GM23338 (cell line): ENCODE results near the gene ICAM2.

Experiments
- EZH2 ChIP-seq: fragments of 200-600 bp; sonication (generic); IDR thresholded peaks from one replicate; pipeline ENCODE4 v1.8.0; 2017; ENCODE audit warnings: antibody characterized with exemption, mild to moderate bottlenecking, low read depth; ENCODE audit not compliant: unreplicated experiment
- REST ChIP-seq: IDR thresholded peaks from one replicate; pipeline ENCODE4 v1.6.1; 2018; ENCODE audit warnings: antibody characterized with exemption; ENCODE audit not compliant: unreplicated experiment
- TF ChIP-seq, protein P1 (sequence below), 2 experiments: fragments of 200-600 bp in 1 of 2; sonication (generic) in 1 of 2; conservative IDR thresholded peaks; 2 replicates each; pipeline versions ENCODE4 v1.5.1 to v1.6.1; 2016 to 2017; ENCODE audit warnings: antibody characterized with exemption in 2 of 2, low read depth in 2 of 2, mild to moderate bottlenecking in 2 of 2, moderate library complexity in 1 of 2

DNA sequence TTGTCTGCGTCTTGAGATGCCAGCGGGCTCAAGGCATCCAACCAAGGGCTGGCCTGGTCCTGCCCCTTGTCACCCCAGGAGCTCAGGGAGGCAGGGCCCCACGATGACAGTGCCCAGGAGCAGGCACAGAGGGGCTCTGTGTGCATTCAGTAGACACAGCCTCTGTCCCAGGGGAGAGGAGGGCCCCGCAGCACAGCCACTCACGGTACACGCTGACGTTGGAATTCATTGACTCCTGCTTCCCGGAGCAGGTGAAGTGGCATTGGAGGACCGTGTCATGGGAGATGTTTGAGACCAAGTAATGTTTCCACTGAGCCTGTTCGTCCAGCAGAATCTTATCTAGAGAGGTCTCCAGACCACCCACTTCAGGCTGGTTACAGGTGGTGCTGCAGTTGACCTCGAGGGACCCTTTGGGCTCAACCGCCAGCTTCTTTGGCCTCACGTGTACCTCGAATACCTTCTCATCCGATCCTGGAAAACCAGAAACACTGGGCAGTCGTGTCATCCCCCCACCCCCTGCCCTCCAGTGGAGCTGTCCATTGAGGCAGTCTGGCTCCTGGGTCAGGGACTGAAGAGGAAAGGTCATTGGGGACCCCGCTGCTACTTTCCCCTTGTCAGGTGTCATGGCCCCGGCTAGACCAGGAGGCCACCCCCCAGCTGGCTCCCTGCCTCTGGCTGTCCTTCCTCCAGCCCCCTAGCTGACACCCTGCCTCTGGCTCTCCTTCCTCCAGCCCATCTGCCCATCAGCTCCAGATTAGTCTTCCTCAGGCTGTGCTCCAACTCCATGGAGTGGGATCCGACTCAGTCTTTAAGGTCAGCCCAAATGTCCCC lies 15.3 kb downstream of the ICAM2 start:
- TF ChIP-seq, protein P1, sequence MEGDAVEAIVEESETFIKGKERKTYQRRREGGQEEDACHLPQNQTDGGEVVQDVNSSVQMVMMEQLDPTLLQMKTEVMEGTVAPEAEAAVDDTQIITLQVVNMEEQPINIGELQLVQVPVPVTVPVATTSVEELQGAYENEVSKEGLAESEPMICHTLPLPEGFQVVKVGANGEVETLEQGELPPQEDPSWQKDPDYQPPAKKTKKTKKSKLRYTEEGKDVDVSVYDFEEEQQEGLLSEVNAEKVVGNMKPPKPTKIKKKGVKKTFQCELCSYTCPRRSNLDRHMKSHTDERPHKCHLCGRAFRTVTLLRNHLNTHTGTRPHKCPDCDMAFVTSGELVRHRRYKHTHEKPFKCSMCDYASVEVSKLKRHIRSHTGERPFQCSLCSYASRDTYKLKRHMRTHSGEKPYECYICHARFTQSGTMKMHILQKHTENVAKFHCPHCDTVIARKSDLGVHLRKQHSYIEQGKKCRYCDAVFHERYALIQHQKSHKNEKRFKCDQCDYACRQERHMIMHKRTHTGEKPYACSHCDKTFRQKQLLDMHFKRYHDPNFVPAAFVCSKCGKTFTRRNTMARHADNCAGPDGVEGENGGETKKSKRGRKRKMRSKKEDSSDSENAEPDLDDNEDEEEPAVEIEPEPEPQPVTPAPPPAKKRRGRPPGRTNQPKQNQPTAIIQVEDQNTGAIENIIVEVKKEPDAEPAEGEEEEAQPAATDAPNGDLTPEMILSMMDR (conservative IDR thresholded peaks at IDR 0.05; ENCODE audit: low read depth in 2 of 2): no peak
- TF ChIP-seq EZH2: no peak
- no peak for TF ChIP-seq REST
